OCI-LY7 (cell line): ENCODE results near the gene ARTN. TPM values are rescaled to one million over a fixed set of nuclear protein-coding genes. Genes with fewer than 3 reads are reported as not detected.

Experiments used
- BruUV-seq: library from RNA; stranded (reverse); fragments of 400-500 nt; replicated peaks from 2 replicates; lab custom pipeline; 2021; lab: Mats Ljungman, UMichigan
- CTCF ChIA-PET: fragments of 300-600 bp; sonication (Branson Sonifier 250); formaldehyde crosslinking; loops from one replicate; lab custom pipeline; 2022; ENCODE audit warnings: antibody characterized with exemption; ENCODE audit not compliant: unreplicated experiment; lab: Charles Lee
- POLR2A ChIA-PET: fragments of 300-600 bp; sonication (Branson Sonifier 250); formaldehyde crosslinking; loops from one replicate; lab custom pipeline; 2022; ENCODE audit warnings: antibody characterized with exemption; lab: Charles Lee
- DNase-seq: peaks from one replicate; pipeline ENCODE4 v3.0.0-alpha.2; 2015; ENCODE audit warnings: low spot score
- H2AFZ ChIP-seq: fragments of 200-600 bp; sonication (generic), shearing (Covaris generic); 2 replicates; pipeline ENCODE4 v1.6.1; 2014; ENCODE audit warnings: mild to moderate bottlenecking, antibody characterized with exemption, low read length, moderate library complexity
- H3K27ac ChIP-seq: fragments of 200-600 bp; sonication (generic); 2 replicates; pipeline ENCODE4 v1.5.1; 2014; ENCODE audit warnings: mixed run types, low read depth, mild to moderate bottlenecking, moderate library complexity, low read length, inconsistent platforms; ENCODE audit not compliant: poor library complexity, severe bottlenecking
- H3K36me3 ChIP-seq: fragments of 200-600 bp; sonication (generic); 2 replicates; pipeline ENCODE4 v1.6.1; 2014; ENCODE audit warnings: mild to moderate bottlenecking, antibody characterized with exemption, low read length, moderate library complexity, mixed read lengths; ENCODE audit not compliant: insufficient read depth
- H3K4me1 ChIP-seq: fragments of 200-600 bp; sonication (generic); 2 replicates; pipeline ENCODE4 v1.5.1; 2014; ENCODE audit warnings: mild to moderate bottlenecking, low read length; ENCODE audit not compliant: insufficient read depth, poor library complexity, severe bottlenecking
- H3K4me2 ChIP-seq: fragments of 200-600 bp; sonication (generic); 2 replicates; pipeline ENCODE4 v1.6.1; 2014; ENCODE audit warnings: mild to moderate bottlenecking, low read length
- H3K4me3 ChIP-seq: fragments of 200-600 bp; sonication (generic); 2 replicates; pipeline ENCODE4 v1.5.1; 2014; ENCODE audit warnings: mild to moderate bottlenecking, low read depth, low read length; ENCODE audit not compliant: poor library complexity, severe bottlenecking
- H3K79me2 ChIP-seq: fragments of 200-600 bp; sonication (generic); 2 replicates; pipeline ENCODE4 v1.6.1; 2016; ENCODE audit warnings: low read depth, mild to moderate bottlenecking, low read length, moderate library complexity, mixed read lengths; ENCODE audit not compliant: insufficient read depth
- H3K9me2 ChIP-seq: fragments of 200-600 bp; sonication (generic); 2 replicates; pipeline ENCODE4 v1.6.1; 2016; ENCODE audit warnings: mild to moderate bottlenecking, low read length, mixed read lengths; ENCODE audit not compliant: insufficient read depth
- H3K9me3 ChIP-seq: fragments of 200-600 bp; sonication (generic); 2 replicates; pipeline ENCODE4 v1.6.1; 2014; ENCODE audit warnings: mild to moderate bottlenecking, mixed run types, low read length, mixed read lengths
- H4K20me1 ChIP-seq: fragments of 200-600 bp; sonication (generic); 2 replicates; pipeline ENCODE4 v1.6.1; 2014; ENCODE audit warnings: mild to moderate bottlenecking, antibody characterized with exemption, low read length, moderate library complexity, mixed read lengths; ENCODE audit not compliant: insufficient read depth
- EZH2phosphoT487 ChIP-seq: fragments of 200-600 bp; sonication (generic); IDR thresholded peaks from 2 replicates; pipeline ENCODE4 v1.6.1; 2018; ENCODE audit warnings: low read depth, borderline replicate concordance, mild to moderate bottlenecking, mixed run types, antibody characterized with exemption, low read length, moderate library complexity, mixed read lengths
- intact Hi-C: fragments of 100-400 bp; cut with micrococcal nuclease; formaldehyde crosslinking; loops from one replicate; pipeline ENCODE4 v1.10.0; 2022; ENCODE audit not compliant: unreplicated experiment
- total RNA-seq, 2 experiments: library from RNA; depleted of rRNA in 1 of 2; stranded (reverse); fragments of >200 nt in 1 of 2; shearing (Covaris generic) in 1 of 2; gene quantifications; 2 replicates each; pipeline ENCODE4 v1.2.3, GENCODE V29; 2014 to 2022
- TF ChIP-seq, protein P1 (sequence below): fragments of 200-600 bp; sonication (generic); conservative IDR thresholded peaks from 2 replicates; pipeline ENCODE4 v1.5.1; 2014; ENCODE audit warnings: mild to moderate bottlenecking, antibody characterized with exemption, low read length, moderate library complexity, mixed read lengths

ARTN gene
- total RNA-seq, 2 experiments from 2014 or later: 0.44 to 1.2 TPM

DNA sequence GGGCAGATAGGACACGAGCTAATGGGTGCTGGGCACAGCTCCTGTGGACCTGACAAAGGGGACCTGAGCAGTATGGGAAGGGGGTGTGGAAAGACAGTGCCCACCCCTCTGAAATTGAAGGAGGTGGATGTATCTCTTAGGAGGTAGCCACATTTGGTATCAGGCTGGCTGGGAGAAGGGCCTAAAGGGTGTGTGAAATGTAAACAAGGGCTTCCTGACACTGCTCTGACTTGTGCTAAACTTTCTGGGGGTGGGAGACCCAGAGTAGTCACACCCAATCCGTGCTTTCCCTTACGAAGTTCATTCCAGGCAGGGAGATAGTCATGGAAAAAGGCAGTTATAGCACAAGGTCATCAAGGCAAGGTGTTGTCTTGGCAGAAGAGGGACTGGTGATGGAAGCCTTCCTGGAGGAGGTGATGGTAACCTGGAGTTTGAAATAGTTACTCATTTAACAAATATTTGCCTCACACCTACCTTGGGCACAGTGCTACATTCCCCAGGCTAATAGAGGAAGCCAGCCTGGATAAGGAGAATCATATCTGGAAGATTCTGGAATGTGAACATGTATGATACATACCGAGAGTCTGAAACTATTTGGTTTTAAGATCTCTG is 52.5 kb downstream of the ARTN start:
- Histone ChIP-seq H3K27ac (no peak overlapping the region), H3K4me3 (no peak overlapping the region), H3K9me2 (no peaks in the 10 kb centered on the region), H3K4me1 (peaks cover 6% of the 10 kb centered on the region), H2AFZ (no peak overlapping the region), H4K20me1 (no peaks in the 10 kb centered on the region), H3K36me3 (no peaks in the 10 kb centered on the region), H3K4me2 (no peak overlapping the region), H3K79me2 (no peaks in the 10 kb centered on the region), H3K9me3 (no peaks in the 10 kb centered on the region)
- no TSS peak for BruUV-seq
- intact Hi-C loops: no loop called here
- ChIA-PET POLR2A (no interaction called here), CTCF (no interaction called here)
- TF ChIP-seq, protein P1, sequence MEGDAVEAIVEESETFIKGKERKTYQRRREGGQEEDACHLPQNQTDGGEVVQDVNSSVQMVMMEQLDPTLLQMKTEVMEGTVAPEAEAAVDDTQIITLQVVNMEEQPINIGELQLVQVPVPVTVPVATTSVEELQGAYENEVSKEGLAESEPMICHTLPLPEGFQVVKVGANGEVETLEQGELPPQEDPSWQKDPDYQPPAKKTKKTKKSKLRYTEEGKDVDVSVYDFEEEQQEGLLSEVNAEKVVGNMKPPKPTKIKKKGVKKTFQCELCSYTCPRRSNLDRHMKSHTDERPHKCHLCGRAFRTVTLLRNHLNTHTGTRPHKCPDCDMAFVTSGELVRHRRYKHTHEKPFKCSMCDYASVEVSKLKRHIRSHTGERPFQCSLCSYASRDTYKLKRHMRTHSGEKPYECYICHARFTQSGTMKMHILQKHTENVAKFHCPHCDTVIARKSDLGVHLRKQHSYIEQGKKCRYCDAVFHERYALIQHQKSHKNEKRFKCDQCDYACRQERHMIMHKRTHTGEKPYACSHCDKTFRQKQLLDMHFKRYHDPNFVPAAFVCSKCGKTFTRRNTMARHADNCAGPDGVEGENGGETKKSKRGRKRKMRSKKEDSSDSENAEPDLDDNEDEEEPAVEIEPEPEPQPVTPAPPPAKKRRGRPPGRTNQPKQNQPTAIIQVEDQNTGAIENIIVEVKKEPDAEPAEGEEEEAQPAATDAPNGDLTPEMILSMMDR: no peak
- TF ChIP-seq EZH2phosphoT487: no peak
- DNase-seq: no peak

DNA sequence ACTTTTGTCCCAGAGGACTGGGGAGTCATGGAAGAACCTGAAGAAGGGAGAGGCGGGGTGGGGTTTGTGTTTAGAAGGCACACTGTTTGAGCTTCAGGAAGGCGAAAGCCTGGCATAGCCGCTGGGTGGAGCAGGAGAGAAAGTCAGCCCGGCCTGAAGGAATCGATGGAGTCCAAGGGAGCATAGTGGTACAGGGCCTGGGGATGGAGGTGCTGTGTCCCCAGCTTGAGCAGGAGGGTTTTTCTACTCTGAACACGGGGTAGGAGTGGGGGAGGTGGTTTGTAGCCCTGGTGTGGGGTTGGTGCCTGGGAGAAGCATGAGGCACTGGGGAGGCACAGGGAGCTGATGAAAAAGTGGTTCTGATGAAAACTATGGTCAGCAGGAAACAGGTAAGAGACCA is 53.1 kb downstream of the ARTN start:
- no peak overlapping the region for H3K4me2 ChIP-seq
- TF ChIP-seq, protein P1: peak; percentile 47; the same call in 1 of the 2 replicates
- TF ChIP-seq EZH2phosphoT487: no peak
- no TSS peak for BruUV-seq
- peaks cover 10% of the 10 kb centered on the region for H3K4me1 ChIP-seq
- no peaks in the 10 kb centered on the region for H3K9me3 ChIP-seq
- POLR2A ChIA-PET: no interaction called here
- H2AFZ ChIP-seq: no peak overlapping the region
- H3K79me2 ChIP-seq: no peaks in the 10 kb centered on the region
- no peak for DNase-seq
- H3K36me3 ChIP-seq: no peaks in the 10 kb centered on the region
- H3K4me3 ChIP-seq: no peak overlapping the region
- H3K9me2 ChIP-seq: no peaks in the 10 kb centered on the region
- intact Hi-C loops: no loop called here
- no peaks in the 10 kb centered on the region for H4K20me1 ChIP-seq
- CTCF ChIA-PET: interaction anchor here (0.6 kb wide), 1 partner anchor 155 kb away, joined by 3 read pairs; no protein-coding TSS in a partner anchor
- no peak overlapping the region for H3K27ac ChIP-seq

Other genes starting within 250 kb of the ARTN start
- 13.2 and 24.0 TPM in 2 replicates for gene ST3GAL3, start 226.3 kb upstream of the ARTN start, total RNA-seq (2014; rRNA removed; shearing (Covaris generic))
- gene ST3GAL3, start 226.3 kb upstream of the ARTN start, total RNA-seq (2022): 45.0 and 52.0 TPM in 2 replicates
- 13.1 and 17.8 TPM in 2 replicates for gene IPO13, start 13.1 kb downstream of the ARTN start, total RNA-seq (2014; rRNA removed; shearing (Covaris generic))
- 24.1 and 26.5 TPM in 2 replicates for gene IPO13, start 13.1 kb downstream of the ARTN start, total RNA-seq (2022)
- gene DPH2, start 36.2 kb downstream of the ARTN start, total RNA-seq (2014; rRNA removed; shearing (Covaris generic)): 42.1 and 45.6 TPM in 2 replicates
- gene DPH2, start 36.2 kb downstream of the ARTN start, total RNA-seq (2022): 21.6 and 28.6 TPM in 2 replicates
- 62.0 and 97.1 TPM in 2 replicates for gene ATP6V0B, start 41.2 kb downstream of the ARTN start, total RNA-seq (2014; rRNA removed; shearing (Covaris generic))
- gene ATP6V0B, start 41.2 kb downstream of the ARTN start, total RNA-seq (2022): 58.9 and 68.4 TPM in 2 replicates
- gene B4GALT2, start 45.4 kb downstream of the ARTN start, total RNA-seq (2014; rRNA removed; shearing (Covaris generic)): 1.4 and 1.9 TPM in 2 replicates
- gene B4GALT2, start 45.4 kb downstream of the ARTN start, total RNA-seq (2022): 0.57 and 0.65 TPM in 2 replicates
- gene CCDC24, start 57.8 kb downstream of the ARTN start, total RNA-seq (2014; rRNA removed; shearing (Covaris generic)): 1.9 and 8.9 TPM in 2 replicates
- 4.6 and 9.2 TPM in 2 replicates for gene CCDC24, start 57.8 kb downstream of the ARTN start, total RNA-seq (2022)
- 7.0 and 8.2 TPM in 2 replicates for gene SLC6A9, start 97.7 kb downstream of the ARTN start, total RNA-seq (2014; rRNA removed; shearing (Covaris generic))
- 21.8 and 22.4 TPM in 2 replicates for gene SLC6A9, start 97.7 kb downstream of the ARTN start, total RNA-seq (2022)
- not detected in 2 replicates for gene KLF17, start 185.0 kb downstream of the ARTN start, total RNA-seq (2014; rRNA removed; shearing (Covaris generic))
- not detected in 2 replicates for gene KLF17, start 185.0 kb downstream of the ARTN start, total RNA-seq (2022)
- gene KLF18, start 207.8 kb downstream of the ARTN start, total RNA-seq (2014; rRNA removed; shearing (Covaris generic)): not detected in 2 replicates
- gene KLF18, start 207.8 kb downstream of the ARTN start, total RNA-seq (2022): not detected in 2 replicates